Uterus (tissue), 2 donors: ENCODE results near the gene GSTM3.

Experiments
- CTCF ChIP-seq, 4 experiments: fragments of 200-600 bp in 2 of 4; fragments of 450-650 bp in 2 of 4; sonication (generic) in 2 of 4; IDR thresholded peaks; one replicate each; pipeline ENCODE4 v1.5.1; 2016 to 2019; ENCODE audit warnings: antibody characterized with exemption in 4 of 4, mild to moderate bottlenecking in 2 of 4, moderate library complexity in 1 of 4
- POLR2A ChIP-seq, 2 donors: fragments of 450-650 bp; IDR thresholded peaks; one replicate each; pipeline ENCODE4 v1.6.1; 2016; ENCODE audit warnings: antibody characterized with exemption in 2 of 2, mild to moderate bottlenecking in 1 of 2, moderate library complexity in 1 of 2

GRCh38 chr1:109689844-109690405 is 50.9 kb downstream of the GSTM3 start:
- no peak for TF ChIP-seq POLR2A (IDR thresholded peaks at IDR 0.05)
- TF ChIP-seq CTCF (IDR thresholded peaks at IDR 0.05), result no peak
